ENCODE measurements around the gene FGD2. TPM values are rescaled to one million over a fixed set of nuclear protein-coding genes. Genes with fewer than 3 reads are reported as not detected.
"Not testable (repeated sequence)": the region's sequence is repeated elsewhere in the genome, so short reads cannot be mapped to it uniquely, and the experiment has no call there.

Gene FGD2
- total RNA-seq, 2 donors from 2014 or later = 10.1 to 11.9 TPM

DNA sequence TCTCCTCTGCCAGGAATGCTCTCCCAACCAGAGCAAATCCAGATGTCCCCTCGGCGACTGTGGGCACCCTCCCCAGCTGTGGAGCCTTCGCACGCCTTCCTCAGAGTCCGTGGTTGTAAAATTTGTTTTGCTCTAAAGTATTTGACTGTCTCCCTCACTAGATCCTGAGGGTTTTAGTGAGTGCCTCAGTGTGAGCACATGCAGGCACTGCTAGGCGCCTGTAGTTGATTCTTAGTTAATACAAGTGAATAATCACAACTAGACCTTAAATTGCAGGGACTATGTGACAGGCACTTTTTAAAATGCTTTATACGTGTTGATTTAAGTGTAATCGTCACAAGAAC is 18.8 kb upstream of the FGD2 start:
- TF ChIP-seq, protein P1, sequence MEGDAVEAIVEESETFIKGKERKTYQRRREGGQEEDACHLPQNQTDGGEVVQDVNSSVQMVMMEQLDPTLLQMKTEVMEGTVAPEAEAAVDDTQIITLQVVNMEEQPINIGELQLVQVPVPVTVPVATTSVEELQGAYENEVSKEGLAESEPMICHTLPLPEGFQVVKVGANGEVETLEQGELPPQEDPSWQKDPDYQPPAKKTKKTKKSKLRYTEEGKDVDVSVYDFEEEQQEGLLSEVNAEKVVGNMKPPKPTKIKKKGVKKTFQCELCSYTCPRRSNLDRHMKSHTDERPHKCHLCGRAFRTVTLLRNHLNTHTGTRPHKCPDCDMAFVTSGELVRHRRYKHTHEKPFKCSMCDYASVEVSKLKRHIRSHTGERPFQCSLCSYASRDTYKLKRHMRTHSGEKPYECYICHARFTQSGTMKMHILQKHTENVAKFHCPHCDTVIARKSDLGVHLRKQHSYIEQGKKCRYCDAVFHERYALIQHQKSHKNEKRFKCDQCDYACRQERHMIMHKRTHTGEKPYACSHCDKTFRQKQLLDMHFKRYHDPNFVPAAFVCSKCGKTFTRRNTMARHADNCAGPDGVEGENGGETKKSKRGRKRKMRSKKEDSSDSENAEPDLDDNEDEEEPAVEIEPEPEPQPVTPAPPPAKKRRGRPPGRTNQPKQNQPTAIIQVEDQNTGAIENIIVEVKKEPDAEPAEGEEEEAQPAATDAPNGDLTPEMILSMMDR (IDR thresholded peaks at IDR 0.05) = no peak
- TF ChIP-seq POLR2A (IDR thresholded peaks at IDR 0.05) = no peak
- WGBS, 2 donors = 1 to 2% methylated on average over 8 of the region's 8 CpGs
- peaks cover 41% of the 10 kb centered on the region for H3K4me1 ChIP-seq
- H3K4me3 ChIP-seq = peak overlapping the region; percentile 95 to 97
- H3K27me3 ChIP-seq = no peaks in the 10 kb centered on the region
- DNase-seq (no peak), ATAC-seq (no peak)
- intact Hi-C loops (cut with DNase I) = no loop called here
- H3K27ac ChIP-seq = peak overlapping the region; percentile 96 to 97 (median 96)
- H3K36me3 ChIP-seq (replicated peaks in 1 of 2; ENCODE audit: insufficient read depth in 1 of 2, low read depth in 2 of 2) = no peaks in the 10 kb centered on the region
- no peaks in the 10 kb centered on the region for H3K9me3 ChIP-seq

DNA sequence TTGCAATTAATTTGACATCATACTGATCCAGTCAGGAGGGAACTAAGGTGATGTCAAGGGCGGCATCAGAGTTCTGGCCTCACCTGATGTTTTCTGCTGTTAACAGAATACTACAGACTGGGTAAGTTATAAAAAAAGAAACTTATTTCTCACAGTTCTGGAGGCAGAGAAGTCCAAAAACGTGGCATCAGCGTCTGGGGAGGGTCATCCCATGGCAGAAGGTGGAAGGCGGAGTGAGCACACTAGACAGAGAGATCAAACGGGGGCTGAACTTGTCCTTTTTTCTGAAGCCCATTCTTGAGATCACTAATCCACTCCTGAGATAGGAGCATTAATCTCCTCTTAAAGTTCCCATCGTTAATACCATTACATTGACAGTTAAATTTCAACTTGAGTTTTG is 16.2 kb upstream of the FGD2 start:
- TF ChIP-seq, protein P1 (IDR thresholded peaks at IDR 0.05) = no peak
- TF ChIP-seq POLR2A (IDR thresholded peaks at IDR 0.05) = no peak
- H3K4me3 ChIP-seq = no peak overlapping the region
- ATAC-seq = no peak
- H3K9me3 ChIP-seq = no peaks in the 10 kb centered on the region
- intact Hi-C loops (cut with DNase I) = no loop called here
- no peak for DNase-seq
- H3K4me1 ChIP-seq = peaks cover 21% of the 10 kb centered on the region
- H3K36me3 ChIP-seq (replicated peaks in 1 of 2; ENCODE audit: insufficient read depth in 1 of 2, low read depth in 2 of 2) = no peaks in the 10 kb centered on the region
- H3K27ac ChIP-seq = no peak overlapping the region
- no peaks in the 10 kb centered on the region for H3K27me3 ChIP-seq
- WGBS, 2 donors = 66 to 77% methylated on average over 6 of the region's 6 CpGs

DNA sequence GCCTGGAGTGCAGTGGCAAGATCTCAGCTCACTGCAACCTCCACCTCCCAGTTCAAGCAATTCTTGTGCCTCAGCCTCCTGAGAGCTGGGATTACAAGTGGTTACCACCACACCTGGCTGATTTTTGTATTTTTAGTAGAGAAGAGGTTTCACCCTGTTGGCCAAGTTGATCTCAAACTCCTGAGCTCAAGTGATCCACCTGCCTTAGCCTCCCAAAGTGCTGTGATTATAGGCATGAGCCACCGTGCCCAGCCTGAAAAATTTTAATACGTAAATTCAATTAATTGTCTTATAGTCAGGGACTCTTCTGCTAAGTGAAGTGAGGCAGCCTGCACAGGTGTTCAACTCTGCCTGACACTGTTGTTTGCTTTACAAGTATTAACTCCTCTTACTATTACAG is 15.1 kb upstream of the FGD2 start:
- H3K27me3 ChIP-seq, DNase-seq: not testable (repeated sequence)
- WGBS, 2 donors = 83 to 92% methylated on average over 2 of the region's 2 CpGs

DNA sequence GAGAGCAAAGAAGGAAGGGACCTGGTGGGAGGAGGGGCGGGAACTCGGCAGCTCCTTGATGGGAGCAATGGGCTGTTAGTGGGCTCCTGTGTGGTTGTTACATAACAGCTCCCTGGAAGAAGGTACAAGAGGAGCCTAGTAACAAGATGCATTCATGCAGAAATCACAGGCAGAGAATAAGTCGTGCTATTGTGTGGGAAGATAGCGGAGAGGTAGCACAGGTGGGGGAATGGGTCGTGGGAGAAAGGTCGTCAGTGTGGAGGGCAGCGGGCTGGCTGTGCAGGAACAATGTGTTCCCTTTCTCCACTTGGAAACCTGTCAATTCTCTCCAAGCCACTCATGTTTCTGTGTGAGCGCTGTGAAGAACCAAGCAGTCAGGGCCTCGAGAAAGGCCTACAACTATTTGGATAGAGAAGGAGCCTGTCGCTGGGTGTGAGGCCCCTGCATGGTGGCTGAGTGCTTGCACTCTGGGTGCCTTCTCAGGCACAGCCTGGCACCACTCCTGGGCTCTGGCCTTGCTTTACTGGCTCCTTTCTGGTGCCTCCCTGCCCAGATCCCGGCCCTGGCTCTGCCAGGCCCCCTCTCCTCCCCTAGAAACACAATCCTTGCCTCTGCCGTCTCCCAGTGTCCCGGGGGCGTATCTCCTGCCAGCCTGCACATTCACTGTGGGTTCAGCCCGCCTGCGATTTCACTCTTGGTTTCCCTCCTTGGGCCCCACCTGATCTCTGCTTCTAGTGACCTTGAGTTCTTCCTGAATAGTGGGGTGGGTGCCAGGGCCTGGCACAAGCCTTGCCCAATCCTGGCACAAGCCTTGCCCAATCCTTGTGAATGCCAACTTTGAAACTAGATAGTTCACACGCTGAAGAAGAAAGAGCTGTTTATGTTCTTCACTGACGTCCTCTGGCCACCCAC is 7.4 kb upstream of the FGD2 start:
- no peaks in the 10 kb centered on the region for H3K36me3 ChIP-seq (replicated peaks in 1 of 2; ENCODE audit: insufficient read depth in 1 of 2, low read depth in 2 of 2)
- H3K9me3 ChIP-seq = no peaks in the 10 kb centered on the region
- 15 to 19% methylated on average over 17 to 18 of the region's 18 CpGs for WGBS, 2 donors
- ATAC-seq (peak; percentile 91), DNase-seq (peak; percentile 79 to 97 (median 88))
- peak overlapping the region; percentile 90 to 98 (median 94) for H3K27ac ChIP-seq
- no peak overlapping the region for H3K4me3 ChIP-seq
- H3K4me1 ChIP-seq = peaks cover 31% of the 10 kb centered on the region
- no peaks in the 10 kb centered on the region for H3K27me3 ChIP-seq
- intact Hi-C loops (cut with DNase I) = no loop called here
- TF ChIP-seq, protein P1 (IDR thresholded peaks at IDR 0.05) = no peak
- peak in 2 of 3 donors; percentile 53 to 61 for TF ChIP-seq POLR2A (IDR thresholded peaks at IDR 0.05)

More for the DNA sequence above, 15.1 kb upstream of the FGD2 start:
- H3K9me3 ChIP-seq; H3K4me3 ChIP-seq; H3K36me3 ChIP-seq (replicated peaks in 1 of 2; ENCODE audit: insufficient read depth in 1 of 2, low read depth in 2 of 2); ATAC-seq; H3K27ac ChIP-seq; intact Hi-C loops (cut with DNase I): not testable (repeated sequence)
- peaks cover 11% of the 10 kb centered on the region for H3K4me1 ChIP-seq

DNA sequence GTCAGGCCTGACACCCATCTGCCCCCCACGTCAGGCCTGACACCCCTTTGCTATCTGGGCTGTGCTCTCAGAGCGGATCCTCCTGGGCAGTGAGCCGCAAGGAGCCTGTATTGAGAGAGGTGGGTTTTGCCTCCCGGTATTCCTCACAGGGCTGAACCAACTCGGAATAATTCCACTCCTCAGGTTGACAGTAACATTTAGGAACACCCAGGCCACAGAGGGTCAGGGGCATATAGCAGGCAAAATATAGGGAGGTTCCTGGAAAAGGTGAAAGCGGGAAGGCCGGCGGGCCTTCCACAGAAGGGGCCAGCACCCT is 6.8 kb upstream of the FGD2 start:
- DNase-seq = peak in 1 of 4 donors; percentile 39
- peak in 2 of 3 donors; percentile 41 to 58 for TF ChIP-seq POLR2A (IDR thresholded peaks at IDR 0.05)
- TF ChIP-seq, protein P1 (IDR thresholded peaks at IDR 0.05) = no peak
- WGBS, 2 donors = 36 to 76% methylated on average over 4 to 8 of the region's 8 CpGs
- Histone ChIP-seq H3K27ac (peak overlapping the region; percentile 90 to 98 (median 94)), H3K4me1 (peaks cover 31% of the 10 kb centered on the region), H3K9me3 (no peaks in the 10 kb centered on the region), H3K36me3 (replicated peaks in 1 of 2; ENCODE audit: insufficient read depth in 1 of 2, low read depth in 2 of 2) (no peaks in the 10 kb centered on the region), H3K4me3 (no peak overlapping the region), H3K27me3 (no peaks in the 10 kb centered on the region)
- intact Hi-C loops (cut with DNase I) = no loop called here
- no peak for ATAC-seq

All from body of pancreas (tissue), 4 donors.